Activated CD4-positive, alpha-beta T cell treated with anti-CD3 and anti-CD28 coated beads, Interleukin-2, amount 10 ng/mL, durations not matched to agents 7 days and 5 days (primary cell): Measurements from ENCODE around the gene SLC30A7. TPM values are rescaled to one million over a fixed set of nuclear protein-coding genes. Genes with fewer than 3 reads are reported as not detected.
A peak's percentile ranks its signal among the peaks of the same experiment; 100 is the strongest.
"Not testable (repeated sequence)": the region's sequence is repeated elsewhere in the genome, so short reads cannot be mapped to it uniquely, and the experiment has no call there.

Experiments used
- CTCF ChIA-PET: fragments of 350-600 bp; sonication (Branson Sonifier 250); formaldehyde crosslinking; loops from one replicate; lab custom pipeline; 2021; ENCODE audit warnings: antibody characterized with exemption; lab: Charles Lee
- POLR2A ChIA-PET: fragments of 350-600 bp; sonication (Branson Sonifier 250); formaldehyde crosslinking; loops from one replicate; lab custom pipeline; 2021; ENCODE audit warnings: antibody characterized with exemption; lab: Charles Lee
- DNase-seq: peaks from one replicate; pipeline ENCODE4 v3.0.0-alpha.2; 2020
- H3K27ac Mint-ChIP-seq: one replicate; pipeline ENCODE4 v1.8.0; 2021; ENCODE audit warnings: mild to moderate bottlenecking, moderate library complexity, mixed read lengths
- H3K27me3 Mint-ChIP-seq: one replicate; pipeline ENCODE4 v1.8.0; 2021; ENCODE audit warnings: mixed read lengths
- H3K36me3 Mint-ChIP-seq: one replicate; pipeline ENCODE4 v1.8.0; 2021; ENCODE audit warnings: low read depth, mixed read lengths
- H3K4me1 Mint-ChIP-seq: one replicate; pipeline ENCODE4 v1.8.0; 2021; ENCODE audit warnings: mixed read lengths
- H3K4me3 Mint-ChIP-seq: one replicate; pipeline ENCODE4 v1.8.0; 2021; ENCODE audit warnings: mild to moderate bottlenecking, moderate library complexity, mixed read lengths
- H3K9me3 Mint-ChIP-seq: one replicate; pipeline ENCODE4 v1.8.0; 2021; ENCODE audit warnings: mixed read lengths
- total RNA-seq, 2 experiments: library from RNA; stranded (reverse); gene quantifications; one replicate each; pipeline ENCODE4 v1.2.3, GENCODE V29; 2021

Gene SLC30A7
- total RNA-seq, 2 experiments from 2014 or later = 32.8 to 33.9 TPM

DNA sequence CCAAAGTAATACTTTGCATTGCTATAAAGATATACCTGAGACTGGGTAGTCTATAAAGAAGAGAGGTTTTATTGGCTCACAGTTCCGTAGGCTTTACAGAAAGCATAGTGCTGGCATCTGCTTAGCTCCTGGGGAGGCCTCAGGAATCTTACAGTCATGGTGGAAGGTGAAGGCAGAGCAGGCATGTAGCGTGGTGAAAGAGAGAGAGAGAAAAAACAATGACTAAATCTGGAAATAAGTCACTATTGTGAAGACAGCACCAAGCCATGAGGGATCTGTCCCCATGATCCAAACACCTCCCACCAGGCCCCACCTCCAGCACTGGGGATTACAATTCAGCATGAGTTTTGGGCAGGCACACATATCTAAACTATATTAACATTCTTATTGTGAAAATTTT is 30.4 kb downstream of the SLC30A7 start:
- peaks cover 40% of the 10 kb centered on the region for H3K4me1 Mint-ChIP-seq
- ChIA-PET POLR2A (no interaction called here), CTCF (no interaction called here)
- no peak overlapping the region for H3K4me3 Mint-ChIP-seq
- H3K27ac Mint-ChIP-seq = no peak overlapping the region
- no peaks in the 10 kb centered on the region for H3K27me3 Mint-ChIP-seq
- H3K36me3 Mint-ChIP-seq = peaks cover 33% of the 10 kb centered on the region
- no peak for DNase-seq
- H3K9me3 Mint-ChIP-seq = peaks cover 9% of the 10 kb centered on the region

DNA sequence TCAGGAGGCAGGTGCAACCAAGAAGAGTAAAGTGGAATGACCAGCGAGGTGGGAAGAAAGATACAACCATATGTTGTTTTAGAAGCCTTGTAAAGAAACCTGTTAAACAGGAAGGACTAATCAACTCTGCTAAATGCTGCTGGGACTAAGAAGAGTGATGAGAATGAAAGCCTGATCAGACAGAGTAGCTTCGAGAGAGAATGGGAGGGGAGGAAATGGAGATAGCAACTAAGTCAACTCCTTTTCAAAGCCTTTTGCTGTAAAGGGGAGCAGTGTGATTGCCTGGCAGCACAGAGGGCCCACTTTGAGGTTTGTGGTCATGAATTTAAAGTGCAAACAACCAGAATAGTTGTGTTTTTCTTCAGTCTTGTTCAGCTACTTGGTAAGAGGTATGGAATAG is 31.4 kb downstream of the SLC30A7 start:
- POLR2A ChIA-PET = interaction anchor here (1.0 kb wide), 1 partner anchor 309 kb away, joined by 6 read pairs; the partner anchor contains the start of gene S1PR1
- H3K27ac Mint-ChIP-seq = no peak overlapping the region
- no peaks in the 10 kb centered on the region for H3K27me3 Mint-ChIP-seq
- CTCF ChIA-PET = interaction anchor here (0.5 to 1.0 kb wide), 2 partner anchors 13 to 308 kb away, joined by 3 read pairs; no protein-coding TSS in a partner anchor
- H3K36me3 Mint-ChIP-seq = peaks cover 38% of the 10 kb centered on the region
- H3K9me3 Mint-ChIP-seq = peaks cover 9% of the 10 kb centered on the region
- H3K4me3 Mint-ChIP-seq = no peak overlapping the region
- peaks cover 42% of the 10 kb centered on the region for H3K4me1 Mint-ChIP-seq
- DNase-seq = peak; percentile 80

DNA sequence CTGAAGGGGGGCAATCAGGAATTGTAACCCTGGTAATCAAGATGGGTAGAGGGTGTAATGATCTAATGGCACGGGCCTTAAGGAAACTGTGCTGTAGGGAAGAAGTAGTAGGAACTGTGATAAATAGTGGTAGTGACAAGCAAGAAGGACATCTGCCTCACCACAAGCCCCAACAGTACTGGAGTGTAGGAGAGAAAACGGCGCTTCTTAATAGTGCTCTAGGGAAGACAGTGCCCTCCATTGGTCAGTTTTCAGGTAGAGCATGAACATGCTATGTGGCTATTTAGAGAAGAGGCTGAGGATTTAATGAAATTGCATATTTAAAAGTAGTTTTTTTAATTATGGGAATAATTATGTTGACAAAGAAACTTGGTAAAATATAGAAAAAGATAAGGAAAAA is 32.2 kb downstream of the SLC30A7 start:
- H3K36me3 Mint-ChIP-seq = peaks cover 39% of the 10 kb centered on the region
- peaks cover 12% of the 10 kb centered on the region for H3K9me3 Mint-ChIP-seq
- DNase-seq = no peak
- no peak overlapping the region for H3K4me3 Mint-ChIP-seq
- no peak overlapping the region for H3K27ac Mint-ChIP-seq
- no peaks in the 10 kb centered on the region for H3K27me3 Mint-ChIP-seq
- H3K4me1 Mint-ChIP-seq = peaks cover 42% of the 10 kb centered on the region
- POLR2A ChIA-PET = no interaction called here
- CTCF ChIA-PET = interaction anchor here (1.0 kb wide), 1 partner anchor 12 kb away, joined by 3 read pairs; no protein-coding TSS in a partner anchor

- Mint-ChIP-seq H3K9me3 (peaks cover 13% of the 10 kb centered on the region), H3K4me3 (peak overlapping the region; percentile 35), H3K27ac (peak overlapping the region; percentile 78), H3K27me3 (no peaks in the 10 kb centered on the region), H3K4me1 (peaks cover 55% of the 10 kb centered on the region), H3K36me3 (peaks cover 52% of the 10 kb centered on the region)
- CTCF ChIA-PET = interaction anchor here (1.4 kb wide), 1 partner anchor 308 kb away, joined by 5 read pairs; no protein-coding TSS in a partner anchor
- no peak for DNase-seq
- POLR2A ChIA-PET = no interaction called here
These were observed 34.6 kb downstream of the SLC30A7 start for GRCh38 chr1:100930494-100930893.

DNA sequence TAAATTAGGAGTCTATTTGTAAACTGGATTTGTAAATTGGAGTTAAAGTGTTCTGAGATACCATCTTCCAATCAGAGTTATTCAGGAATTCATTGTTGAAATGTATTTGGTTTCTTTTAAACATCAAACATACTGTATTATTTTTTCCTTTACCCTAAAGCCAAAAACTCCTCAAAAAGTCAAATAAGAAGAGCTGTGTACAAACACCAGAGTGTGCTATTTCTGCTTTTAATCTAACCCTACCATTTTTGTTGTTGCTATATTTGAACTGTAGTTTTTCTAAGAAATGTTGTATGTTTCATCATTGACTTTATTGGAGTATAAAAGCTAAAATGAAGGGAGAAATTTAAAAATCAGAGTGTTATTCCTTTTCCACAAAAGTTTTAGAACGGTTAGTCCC is 35.8 kb downstream of the SLC30A7 start:
- Mint-ChIP-seq H3K27ac (peak overlapping the region; percentile 48), H3K4me1 (peaks cover 55% of the 10 kb centered on the region)

DNA sequence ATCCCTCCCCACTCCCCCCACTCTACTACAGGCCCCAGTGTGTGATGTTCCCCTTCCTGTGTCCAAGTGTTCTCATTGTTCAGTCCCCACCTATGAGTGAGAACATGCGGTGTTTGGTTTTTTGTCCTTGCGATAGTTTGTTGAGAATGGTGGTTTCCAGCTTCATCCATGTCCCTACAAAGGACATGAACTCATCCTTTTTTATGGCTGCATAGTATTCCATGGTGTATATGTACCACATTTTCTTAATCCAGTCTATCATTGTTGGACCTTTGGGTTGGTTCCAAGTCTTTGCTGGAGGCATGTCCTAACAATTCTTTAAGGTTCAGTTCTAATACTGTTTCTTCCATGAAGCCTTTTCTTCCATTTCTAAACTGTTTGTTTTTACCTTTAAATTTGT is 37.7 kb downstream of the SLC30A7 start:
- DNase-seq, H3K27me3 Mint-ChIP-seq, POLR2A ChIA-PET, H3K4me3 Mint-ChIP-seq, H3K27ac Mint-ChIP-seq: not testable (repeated sequence)
- H3K9me3 Mint-ChIP-seq = peaks cover 21% of the 10 kb centered on the region
- H3K36me3 Mint-ChIP-seq = peaks cover 82% of the 10 kb centered on the region
- H3K4me1 Mint-ChIP-seq = peaks cover 58% of the 10 kb centered on the region
- CTCF ChIA-PET = interaction anchor here (1.2 kb wide), 1 partner anchor 244 kb away, joined by 3 read pairs; no protein-coding TSS in a partner anchor

More for the DNA sequence above, 35.8 kb downstream of the SLC30A7 start:
- DNase-seq = no peak
- ChIA-PET POLR2A (no interaction called here), CTCF (interaction anchor here (1.4 kb wide), 1 partner anchor 357 kb away, joined by 4 read pairs; no protein-coding TSS in a partner anchor)
- no peak overlapping the region for H3K4me3 Mint-ChIP-seq
- H3K36me3 Mint-ChIP-seq = peaks cover 64% of the 10 kb centered on the region
- no peaks in the 10 kb centered on the region for H3K27me3 Mint-ChIP-seq
- H3K9me3 Mint-ChIP-seq = peaks cover 10% of the 10 kb centered on the region

GRCh38 chr1:100936194-100936967 is 40.5 kb downstream of the SLC30A7 start:
- Mint-ChIP-seq H3K27ac (no peak overlapping the region), H3K4me1 (peaks cover 51% of the 10 kb centered on the region), H3K4me3 (no peak overlapping the region), H3K27me3 (no peaks in the 10 kb centered on the region), H3K36me3 (peaks cover 87% of the 10 kb centered on the region), H3K9me3 (peaks cover 33% of the 10 kb centered on the region)
- POLR2A ChIA-PET = no interaction called here
- no peak for DNase-seq
- CTCF ChIA-PET = interaction anchor here (1.3 kb wide), 1 partner anchor 302 kb away, joined by 3 read pairs; no protein-coding TSS in a partner anchor

- ChIA-PET POLR2A (no interaction called here), CTCF (interaction anchor here (1.2 to 4.0 kb wide), 7 partner anchors 10 to 350 kb away, joined by 3 to 13 read pairs (median 4); no protein-coding TSS in a partner anchor)
- DNase-seq = peak; percentile 7
- peak overlapping the region; percentile 88 for H3K27ac Mint-ChIP-seq
- H3K4me1 Mint-ChIP-seq = peaks cover 45% of the 10 kb centered on the region
- peak overlapping the region; percentile 46 for H3K4me3 Mint-ChIP-seq
- peaks cover 49% of the 10 kb centered on the region for H3K9me3 Mint-ChIP-seq
- peaks cover 87% of the 10 kb centered on the region for H3K36me3 Mint-ChIP-seq
- H3K27me3 Mint-ChIP-seq = no peaks in the 10 kb centered on the region
These were observed 45.2 kb downstream of the SLC30A7 start for GRCh38 chr1:100941098-100941527.

DNA sequence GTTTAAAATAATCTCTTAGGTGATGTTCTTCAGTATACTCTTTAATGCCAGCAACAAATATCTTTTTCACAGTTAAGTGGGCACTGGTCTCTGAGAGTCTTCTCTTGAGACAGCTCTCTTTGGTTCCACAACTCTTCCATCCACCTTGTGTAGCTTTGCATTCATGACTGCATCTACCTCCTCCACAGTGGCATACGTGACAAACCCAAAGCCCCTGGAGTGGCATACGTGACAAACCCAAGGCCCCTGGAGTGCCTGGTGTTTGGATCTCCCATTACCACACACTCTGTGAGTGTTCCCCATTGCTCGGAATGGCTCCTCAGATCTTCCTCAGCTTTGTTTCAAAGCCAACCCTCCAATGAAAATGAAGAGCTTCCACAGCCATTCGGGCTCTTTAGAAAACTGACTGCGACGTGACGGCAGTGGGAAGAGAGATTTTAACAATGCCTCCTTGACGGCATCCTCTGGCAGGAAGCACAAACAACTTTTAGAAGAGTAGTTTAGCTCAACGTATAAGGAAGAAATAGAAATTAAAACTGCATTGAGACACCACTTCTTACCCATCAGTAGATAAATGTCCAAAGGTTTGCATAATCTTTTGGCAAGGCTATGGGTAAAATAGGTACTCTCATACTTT is 45.8 kb downstream of the SLC30A7 start:
- no peak for DNase-seq
- peaks cover 55% of the 10 kb centered on the region for H3K9me3 Mint-ChIP-seq
- POLR2A ChIA-PET = no interaction called here
- CTCF ChIA-PET = interaction anchor here (1.2 to 4.0 kb wide), 6 partner anchors 9 to 350 kb away, joined by 3 to 13 read pairs (median 4); no protein-coding TSS in a partner anchor
- no peak overlapping the region for H3K4me3 Mint-ChIP-seq
- H3K36me3 Mint-ChIP-seq = peaks cover 87% of the 10 kb centered on the region
- peaks cover 47% of the 10 kb centered on the region for H3K4me1 Mint-ChIP-seq
- no peaks in the 10 kb centered on the region for H3K27me3 Mint-ChIP-seq
- H3K27ac Mint-ChIP-seq = peak overlapping the region; percentile 88

GRCh38 chr1:100942304-100943046 is 46.6 kb downstream of the SLC30A7 start:
- POLR2A ChIA-PET = no interaction called here
- Mint-ChIP-seq H3K27me3 (no peaks in the 10 kb centered on the region), H3K9me3 (peaks cover 59% of the 10 kb centered on the region), H3K4me3 (no peak overlapping the region), H3K27ac (peak overlapping the region; percentile 88), H3K4me1 (peaks cover 53% of the 10 kb centered on the region), H3K36me3 (peaks cover 87% of the 10 kb centered on the region)
- DNase-seq = no peak
- CTCF ChIA-PET = interaction anchor here (1.3 to 4.0 kb wide), 5 partner anchors 8 to 345 kb away, joined by 3 to 13 read pairs (median 4); no protein-coding TSS in a partner anchor

DNA sequence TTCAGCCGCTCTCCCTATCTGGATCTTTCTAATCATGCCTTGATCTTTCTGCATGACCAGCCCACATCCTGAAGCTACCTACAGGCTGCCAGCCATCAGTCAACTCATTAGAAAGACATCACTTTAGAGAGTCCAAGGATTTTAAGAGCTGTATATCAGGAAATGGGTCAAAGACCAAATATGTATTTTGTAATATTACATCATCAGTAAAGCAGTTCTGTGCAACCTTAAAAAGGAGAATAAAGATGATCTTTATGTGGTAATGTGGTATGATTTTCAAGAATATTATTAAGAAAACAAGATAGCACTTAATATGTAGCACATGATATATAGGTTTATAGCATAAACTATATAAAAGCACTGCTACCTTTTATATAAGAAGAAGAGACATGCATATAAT is 47.6 kb downstream of the SLC30A7 start:
- CTCF ChIA-PET = interaction anchor here (1.6 to 4.0 kb wide), 2 partner anchors 9 to 344 kb away, joined by 4 to 13 read pairs; no protein-coding TSS in a partner anchor
- POLR2A ChIA-PET = no interaction called here

DNA sequence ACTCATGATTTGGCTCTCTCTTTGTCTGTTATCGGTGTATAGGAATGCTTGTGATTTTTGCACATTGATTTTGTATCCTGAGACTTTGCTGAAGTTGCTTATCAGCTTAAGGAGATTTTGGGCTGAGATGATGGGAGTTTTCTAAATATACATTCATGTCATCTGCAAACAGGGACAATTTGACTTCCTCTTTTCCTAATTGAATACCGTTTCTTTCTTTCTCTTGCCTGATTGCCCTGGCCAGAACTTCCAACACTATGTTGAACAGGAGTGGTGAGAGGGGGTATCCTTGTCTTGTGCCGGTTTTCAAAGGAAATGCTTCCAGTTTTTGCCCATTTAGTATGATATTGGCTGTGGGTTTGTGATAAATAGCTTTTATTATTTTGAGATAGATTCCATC is 50.2 kb downstream of the SLC30A7 start:
- POLR2A ChIA-PET, H3K4me3 Mint-ChIP-seq, H3K27me3 Mint-ChIP-seq, DNase-seq, H3K27ac Mint-ChIP-seq: not testable (repeated sequence)
- H3K36me3 Mint-ChIP-seq = peaks cover 94% of the 10 kb centered on the region
- H3K9me3 Mint-ChIP-seq = peaks cover 66% of the 10 kb centered on the region
- CTCF ChIA-PET = interaction anchor here (0.6 kb wide), 1 partner anchor 363 kb away, joined by 3 read pairs; no protein-coding TSS in a partner anchor
- peaks cover 73% of the 10 kb centered on the region for H3K4me1 Mint-ChIP-seq

More for the DNA sequence above, 47.6 kb downstream of the SLC30A7 start:
- Mint-ChIP-seq H3K36me3 (peaks cover 87% of the 10 kb centered on the region), H3K9me3 (peaks cover 60% of the 10 kb centered on the region), H3K4me1 (peaks cover 60% of the 10 kb centered on the region), H3K4me3 (no peak overlapping the region), H3K27ac (no peak overlapping the region), H3K27me3 (no peaks in the 10 kb centered on the region)
- DNase-seq = no peak
